OCI-LY3 (cell line): ENCODE measurements around the gene FAM118B.
A peak's percentile ranks its signal among the peaks of the same experiment; 100 is the strongest.

Experiments
- H2AFZ ChIP-seq: fragments of 200-600, 300-600 bp; shearing (Covaris generic); 2 replicates; pipeline ENCODE4 v1.6.0; 2014; ENCODE audit warnings: antibody characterized with exemption, low read depth, low read length
- H3K27ac ChIP-seq: fragments of 200-600, 300-600 bp; sonication (generic); 2 replicates; pipeline ENCODE4 v1.5.1; 2014; ENCODE audit warnings: mild to moderate bottlenecking, low read length, moderate library complexity, mixed read lengths
- H3K27me3 ChIP-seq: fragments of 200-600, 300-600 bp; sonication (generic); 2 replicates; pipeline ENCODE4 v1.6.1; 2014; ENCODE audit warnings: low read depth, low read length, mixed read lengths
- H3K36me3 ChIP-seq: fragments of 200-600, 300-600 bp; sonication (generic); replicated peaks from 2 replicates; pipeline ENCODE3; 2014; ENCODE audit warnings: low read depth, low read length, mixed read lengths
- H3K4me1 ChIP-seq: fragments of 300-600, 200-600 bp; sonication (generic); 2 replicates; pipeline ENCODE4 v1.6.1; 2014; ENCODE audit warnings: low read length, mixed read lengths
- H3K4me2 ChIP-seq: fragments of 200-600, 300-600 bp; sonication (generic); 2 replicates; pipeline ENCODE4 v1.6.1; 2014; ENCODE audit warnings: low read length, mixed read lengths
- H3K4me3 ChIP-seq: fragments of 300-600, 200-600 bp; sonication (generic); 2 replicates; pipeline ENCODE4 v1.5.1; 2014; ENCODE audit warnings: antibody characterized with exemption, mild to moderate bottlenecking, low read length, moderate library complexity
- H3K79me2 ChIP-seq: fragments of 300-600, 200-600 bp; shearing (Covaris generic); 2 replicates; pipeline ENCODE4 v1.6.1; 2014; ENCODE audit warnings: mild to moderate bottlenecking, low read length, mixed read lengths
- H3K9ac ChIP-seq: fragments of 300-600, 200-600 bp; shearing (Covaris generic); 2 replicates; pipeline ENCODE4 v1.6.0; 2014; ENCODE audit warnings: mild to moderate bottlenecking, low read length, moderate library complexity
- H3K9me3 ChIP-seq: fragments of 200-600, 300-600 bp; shearing (Covaris generic); 2 replicates; pipeline ENCODE4 v1.6.1; 2014; ENCODE audit warnings: low read length, mixed read lengths; ENCODE audit not compliant: insufficient read depth
- H4K20me1 ChIP-seq: fragments of 200-600, 300-600 bp; sonication (generic); 2 replicates; pipeline ENCODE4 v1.6.1; 2016; ENCODE audit warnings: low read length, mixed read lengths; ENCODE audit not compliant: insufficient read depth
- CTCF ChIP-seq: fragments of 200-600, 300-600 bp; sonication (generic); IDR thresholded peaks from 2 replicates; pipeline ENCODE4 v1.5.1; 2014; ENCODE audit warnings: antibody characterized with exemption, low read length, low read depth
- EZH2phosphoT487 ChIP-seq: fragments of 200-600 bp; shearing (Covaris generic); IDR thresholded peaks from 2 replicates; pipeline ENCODE4 v1.6.1; 2018; ENCODE audit warnings: antibody characterized with exemption, mixed run types, low read depth

Gene FAM118B

GRCh38 chr11:126207896-126208295 is 3.7 kb upstream of the FAM118B start:
- Histone ChIP-seq H3K27me3 (no peaks in the 10 kb centered on the region), H3K4me3 (no peak overlapping the region)

GRCh38 chr11:126210871-126211235 is 729 bp upstream of the FAM118B start:
- no peaks in the 10 kb centered on the region for H3K27me3 ChIP-seq
- peaks cover 44% of the 10 kb centered on the region for H3K79me2 ChIP-seq
- H3K27ac ChIP-seq: 0 out of 2 replicates have a peak overlapping the region, but pooled peaks have one; percentile 20
- no peaks in the 10 kb centered on the region for H3K9me3 ChIP-seq
- peak overlapping the region; percentile 99 for H3K4me3 ChIP-seq
- H3K4me2 ChIP-seq: peak overlapping the region; percentile 95
- peaks cover 7% of the 10 kb centered on the region for H3K36me3 ChIP-seq
- H3K9ac ChIP-seq: peak overlapping the region; percentile 89
- H2AFZ ChIP-seq: peak overlapping the region; percentile 96
- TF ChIP-seq CTCF: no peak
- TF ChIP-seq EZH2phosphoT487: no peak
- H3K4me1 ChIP-seq: peaks cover 15% of the 10 kb centered on the region
- H4K20me1 ChIP-seq: no peaks in the 10 kb centered on the region

More at GRCh38 chr11:126207896-126208295, 3.7 kb upstream of the FAM118B start:
- Histone ChIP-seq H3K36me3 (peaks cover 23% of the 10 kb centered on the region), H3K9ac (no peak overlapping the region), H3K4me1 (peaks cover 15% of the 10 kb centered on the region), H2AFZ (no peak overlapping the region), H4K20me1 (no peaks in the 10 kb centered on the region), H3K79me2 (peaks cover 32% of the 10 kb centered on the region), H3K4me2 (no peak overlapping the region), H3K27ac (no peak overlapping the region), H3K9me3 (no peaks in the 10 kb centered on the region)
- TF ChIP-seq EZH2phosphoT487 (no peak), CTCF (no peak)

GRCh38 chr11:126212089-126212660 is 593 bp downstream of the FAM118B start:
- Histone ChIP-seq H3K36me3 (no peaks in the 10 kb centered on the region), H2AFZ (no peak overlapping the region), H3K27ac (no peak overlapping the region), H3K9me3 (no peaks in the 10 kb centered on the region), H3K4me1 (peaks cover 15% of the 10 kb centered on the region), H3K4me3 (peak overlapping the region; percentile 99), H3K9ac (peak overlapping the region; percentile 67), H3K79me2 (peaks cover 52% of the 10 kb centered on the region), H3K4me2 (peak overlapping the region; percentile 85), H3K27me3 (no peaks in the 10 kb centered on the region), H4K20me1 (no peaks in the 10 kb centered on the region)
- TF ChIP-seq EZH2phosphoT487 (no peak), CTCF (no peak)

- H3K9ac ChIP-seq: no peak overlapping the region
Measured at GRCh38 chr11:126214441-126214840, 2.9 kb downstream of the FAM118B start.

More at GRCh38 chr11:126214441-126214840, 2.9 kb downstream of the FAM118B start:
- peaks cover 15% of the 10 kb centered on the region for H3K4me1 ChIP-seq
- TF ChIP-seq EZH2phosphoT487 (no peak), CTCF (no peak)
- H3K4me3 ChIP-seq: no peak overlapping the region
- peaks cover 68% of the 10 kb centered on the region for H3K79me2 ChIP-seq
- H3K9me3 ChIP-seq: no peaks in the 10 kb centered on the region
- no peaks in the 10 kb centered on the region for H3K27me3 ChIP-seq
- H3K4me2 ChIP-seq: no peak overlapping the region
- no peaks in the 10 kb centered on the region for H4K20me1 ChIP-seq
- no peak overlapping the region for H3K27ac ChIP-seq
- no peak overlapping the region for H2AFZ ChIP-seq
- H3K36me3 ChIP-seq: no peaks in the 10 kb centered on the region
